ENCODE data around the gene FGF12. TPM values are rescaled to one million over a fixed set of nuclear protein-coding genes. Genes with fewer than 3 reads are reported as not detected.

FGF12 gene
- total and polyA plus RNA-seq, 2 of the 13 experiments (the other 11 are each of a cell fraction or from before 2014, with no cell fraction given): 0.07 TPM; not detected in 1

DNA sequence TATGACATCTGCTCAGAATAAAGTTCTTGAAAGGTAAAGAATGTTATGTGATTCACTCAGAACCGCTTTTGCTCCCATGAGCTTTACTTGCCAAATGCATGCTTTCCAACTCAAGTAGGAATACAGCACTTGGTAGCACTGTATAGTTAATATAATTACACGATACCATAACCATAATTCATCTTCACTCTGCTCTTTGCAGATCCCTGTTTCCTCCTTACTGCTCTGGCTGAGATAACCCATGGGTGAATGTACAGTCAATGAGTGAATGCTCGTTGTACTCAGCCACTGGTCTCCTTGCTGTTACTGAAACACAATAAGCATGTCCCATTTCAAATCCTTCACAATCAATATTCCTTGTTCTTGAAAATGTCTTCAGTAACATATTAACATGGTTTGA is 550.0 kb downstream of the FGF12 start:
- Histone ChIP-seq H3K36me3 (replicated peaks in 1 of 2; ENCODE audit: control insufficient read depth in 1 of 2, insufficient read depth in 2 of 2, low read length in 2 of 2) (no peaks in the 10 kb centered on the region), H3K27ac (ENCODE audit: extremely low read length, insufficient read depth, low read length) (no peak overlapping the region), H3K4me3 (replicated peaks in 1 of 3; ENCODE audit: insufficient read depth in 1 of 3, low read depth in 2 of 3, low read length in 3 of 3) (no peak overlapping the region), H4K20me1 (ENCODE audit: insufficient read depth, low read length) (no peaks in the 10 kb centered on the region), H3K27me3 (ENCODE audit: control insufficient read depth in 1 of 2, insufficient read depth in 2 of 2, low read length in 2 of 2) (no peaks in the 10 kb centered on the region), H3K79me2 (ENCODE audit: insufficient read depth, low read length) (no peaks in the 10 kb centered on the region), H3K9me3 (ENCODE audit: low read length) (no peaks in the 10 kb centered on the region), H3K4me2 (ENCODE audit: low read depth, low read length) (no peak overlapping the region), H2AFZ (ENCODE audit: low read length) (no peak overlapping the region), H3K9ac (ENCODE audit: insufficient read depth, low read depth, low read length) (no peak overlapping the region), H3K4me1 (ENCODE audit: insufficient read depth, low read length) (no peaks in the 10 kb centered on the region)
- no peak for FAIRE-seq
- no peak for TF ChIP-seq ZNF484 (CRISPR knock-in tag; IDR thresholded peaks at IDR 0.05; ENCODE audit: borderline replicate concordance, low read depth)
- no peak for TF ChIP-seq NPAS2 (CRISPR knock-in tag; IDR thresholded peaks at IDR 0.05; ENCODE audit: borderline replicate concordance)
- DNase-seq (ENCODE audit: low spot score): no peak
- intact Hi-C loops (cut with micrococcal nuclease; ENCODE audit: unreplicated experiment) (no loop called here), in situ Hi-C loops (cut with HindIII; ENCODE audit: extremely low pct_ligation_motif_present, low pct_unique_long_range_greater_than_20kb) (no loop called here)
- BruUV-seq (replicated peaks): no TSS peak
- no peak for ATAC-seq
- 4% methylated on average over 3 of the region's 3 CpGs for WGBS (ENCODE audit: low lambda C conversion rate)
- ChIA-PET POLR2A (no interaction called here), CTCF (ENCODE audit: low intra/inter-chr PET ratio, low total read pairs) (no interaction called here)

DNA sequence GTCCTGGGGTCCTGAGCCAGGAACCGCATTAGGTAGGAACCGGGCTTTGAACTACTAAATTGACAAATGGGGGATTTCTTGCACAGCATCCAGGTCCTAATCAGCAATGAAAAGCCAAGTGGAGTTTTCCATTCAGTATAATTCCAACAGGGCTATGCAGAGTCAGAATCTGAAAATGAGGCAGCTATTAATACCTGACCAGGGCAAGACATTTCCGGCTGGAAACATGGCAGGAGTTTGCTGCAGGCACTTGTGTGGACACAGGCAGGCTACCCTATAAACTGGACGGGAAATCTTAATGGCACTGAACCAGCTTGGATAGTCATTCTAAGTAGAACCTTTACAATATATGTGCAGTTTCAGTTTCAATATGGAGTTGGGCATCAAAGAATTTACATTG is 553.1 kb downstream of the FGF12 start:
- H3K9me3 ChIP-seq (ENCODE audit: low read length): no peaks in the 10 kb centered on the region
- H3K4me1 ChIP-seq (ENCODE audit: insufficient read depth, low read length): no peaks in the 10 kb centered on the region
- H3K9ac ChIP-seq (ENCODE audit: insufficient read depth, low read depth, low read length): no peak overlapping the region
- H3K36me3 ChIP-seq (replicated peaks in 1 of 2; ENCODE audit: control insufficient read depth in 1 of 2, insufficient read depth in 2 of 2, low read length in 2 of 2): no peaks in the 10 kb centered on the region
- H2AFZ ChIP-seq (ENCODE audit: low read length): no peak overlapping the region
- intact Hi-C loops (cut with micrococcal nuclease; ENCODE audit: unreplicated experiment) (no loop called here), in situ Hi-C loops (cut with HindIII; ENCODE audit: extremely low pct_ligation_motif_present, low pct_unique_long_range_greater_than_20kb) (no loop called here)
- 36% methylated on average over 4 of the region's 4 CpGs for WGBS (ENCODE audit: low lambda C conversion rate)
- DNase-seq (ENCODE audit: low spot score): no peak
- H3K27me3 ChIP-seq (ENCODE audit: control insufficient read depth in 1 of 2, insufficient read depth in 2 of 2, low read length in 2 of 2): no peaks in the 10 kb centered on the region
- CTCF ChIA-PET (ENCODE audit: low intra/inter-chr PET ratio, low total read pairs): no interaction called here
- no peak overlapping the region for H3K27ac ChIP-seq (ENCODE audit: extremely low read length, insufficient read depth, low read length)
- no peaks in the 10 kb centered on the region for H3K79me2 ChIP-seq (ENCODE audit: insufficient read depth, low read length)
- BruUV-seq (replicated peaks): no TSS peak
- POLR2A ChIA-PET: no interaction called here
- no peak for ATAC-seq
- FAIRE-seq: no peak
- TF ChIP-seq ZNF709 (CRISPR knock-in tag; IDR thresholded peaks at IDR 0.05) (no peak), ZNF605 (CRISPR knock-in tag; IDR thresholded peaks at IDR 0.05) (no peak), ZSCAN21 (CRISPR knock-in tag; IDR thresholded peaks at IDR 0.05; ENCODE audit: borderline replicate concordance) (no peak), FOXA1 (IDR thresholded peaks at IDR 0.05) (no peak), FOXA1 (CRISPR knock-in tag; IDR thresholded peaks at IDR 0.05) (no peak), ZFP36 (IDR thresholded peaks at IDR 0.05; ENCODE audit: borderline replicate concordance, low read depth, low read length, partially characterized antibody) (no peak), MEF2D (CRISPR knock-in tag; IDR thresholded peaks at IDR 0.05) (no peak)
- TF ChIP-seq, protein P1, sequence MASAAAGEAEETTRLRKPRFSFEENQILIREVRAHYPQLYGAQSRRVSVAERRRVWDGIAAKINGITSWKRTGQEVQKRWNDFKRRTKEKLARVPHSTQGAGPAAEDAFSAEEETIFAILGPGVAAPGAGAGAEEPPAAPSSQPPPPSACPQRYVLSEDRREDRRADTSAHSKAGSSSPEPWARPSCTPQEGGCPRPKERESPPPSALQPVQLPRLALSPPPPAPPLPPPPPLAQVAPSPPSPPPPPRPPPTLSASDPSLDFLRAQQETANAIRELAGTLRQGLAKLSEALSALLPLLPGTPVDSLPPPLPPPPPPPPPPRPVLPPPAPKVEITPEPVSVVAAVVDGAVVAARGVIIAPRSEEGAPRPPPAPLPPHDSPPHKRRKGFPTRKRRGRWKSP (CRISPR knock-in tag; IDR thresholded peaks at IDR 0.05): no peak
- H3K4me2 ChIP-seq (ENCODE audit: low read depth, low read length): no peak overlapping the region
- no peaks in the 10 kb centered on the region for H4K20me1 ChIP-seq (ENCODE audit: insufficient read depth, low read length)
- H3K4me3 ChIP-seq (replicated peaks in 1 of 3; ENCODE audit: insufficient read depth in 1 of 3, low read depth in 2 of 3, low read length in 3 of 3): no peak overlapping the region

Data from HepG2 (cell line).